HG02588 (cell line): ENCODE results near the gene FRMD4A.
"Not testable (repeated sequence)": the region's sequence is repeated elsewhere in the genome, so short reads cannot be mapped to it uniquely, and the experiment has no call there.

Experiments used
- ATAC-seq: cut with Tn5 transposase; IDR thresholded peaks from one replicate; pipeline ENCODE4 v1.9.1; 2021; ENCODE audit warnings: mild to moderate bottlenecking, moderate library complexity; ENCODE audit not compliant: unreplicated experiment

Gene FRMD4A

GRCh38 chr10:13831711-13832141 lies 499.0 kb downstream of the FRMD4A start:
- no peak for ATAC-seq

- no peak for ATAC-seq
Measured at GRCh38 chr10:13830385-13830784, 500.3 kb downstream of the FRMD4A start.

GRCh38 chr10:13829790-13830189 lies 500.9 kb downstream of the FRMD4A start:
- ATAC-seq = no peak

GRCh38 chr10:13828284-13828683 lies 502.4 kb downstream of the FRMD4A start:
- ATAC-seq = not testable (repeated sequence)

GRCh38 chr10:13827076-13827797 lies 503.5 kb downstream of the FRMD4A start:
- no peak for ATAC-seq

- no peak for ATAC-seq
Measured at GRCh38 chr10:13823709-13824405, 506.9 kb downstream of the FRMD4A start.

GRCh38 chr10:13823096-13823708 lies 507.5 kb downstream of the FRMD4A start:
- ATAC-seq = no peak

GRCh38 chr10:13822490-13822889 lies 508.2 kb downstream of the FRMD4A start:
- ATAC-seq = no peak

- ATAC-seq = no peak
Measured at GRCh38 chr10:13820964-13821337, 509.8 kb downstream of the FRMD4A start.

GRCh38 chr10:13820119-13820963 lies 510.4 kb downstream of the FRMD4A start:
- ATAC-seq = no peak

- ATAC-seq = no peak
Measured at GRCh38 chr10:13816195-13816925, 514.4 kb downstream of the FRMD4A start.

- no peak for ATAC-seq
Measured at GRCh38 chr10:13815756-13816155, 515.0 kb downstream of the FRMD4A start.

GRCh38 chr10:13813550-13813949 lies 517.2 kb downstream of the FRMD4A start:
- ATAC-seq = no peak

- ATAC-seq = no peak
Measured at GRCh38 chr10:13812804-13813203, 517.9 kb downstream of the FRMD4A start.

GRCh38 chr10:13810568-13810967 lies 520.2 kb downstream of the FRMD4A start:
- no peak for ATAC-seq

GRCh38 chr10:13809427-13809826 lies 521.3 kb downstream of the FRMD4A start:
- ATAC-seq = no peak

GRCh38 chr10:13808556-13809391 lies 522.0 kb downstream of the FRMD4A start:
- ATAC-seq = no peak

- ATAC-seq = no peak
Measured at GRCh38 chr10:13806419-13806818, 524.3 kb downstream of the FRMD4A start.
